GM21786 (cell line): ENCODE measurements around the gene RAPGEF3.
A peak's percentile ranks its signal among the peaks of the same experiment; 100 is the strongest.

Experiments
- ATAC-seq: cut with Tn5 transposase; IDR thresholded peaks from one replicate; pipeline ENCODE4 v1.9.1; 2021; ENCODE audit not compliant: unreplicated experiment

The RAPGEF3 gene

GRCh38 chr12:47745485-47746041, 13.1 kb downstream of the RAPGEF3 start:
- no peak for ATAC-seq

DNA sequence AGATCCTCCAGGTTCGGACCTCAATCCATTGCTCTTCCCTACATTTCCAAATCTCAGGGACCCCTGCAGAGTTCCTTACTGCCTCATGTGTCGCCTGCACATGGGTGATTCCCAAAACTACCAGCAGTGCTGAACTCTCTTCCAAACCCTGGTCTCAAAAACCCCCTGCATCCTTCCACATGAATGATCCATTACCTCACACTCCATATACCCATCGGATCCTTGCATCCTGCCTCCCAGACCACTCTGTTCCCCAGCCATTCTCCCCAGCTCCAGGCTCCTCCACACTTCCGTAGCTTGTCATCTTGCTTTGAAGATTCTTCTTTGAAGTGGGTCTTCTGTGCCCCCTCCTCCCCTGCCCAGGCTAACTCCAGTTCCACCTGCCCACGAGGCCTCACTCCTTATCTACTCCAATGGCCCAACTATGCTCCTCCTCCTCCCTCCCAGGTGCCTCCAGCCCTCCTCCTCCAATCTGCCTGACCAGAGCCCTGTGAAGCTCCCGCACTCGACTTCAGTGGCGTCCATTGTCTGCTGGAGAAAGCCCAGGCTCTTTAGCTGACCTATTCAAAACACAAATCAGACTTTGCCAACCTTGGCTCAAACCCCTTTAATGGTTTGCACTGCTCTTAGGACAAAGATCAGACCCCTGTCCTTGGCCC, 13.8 kb downstream of the RAPGEF3 start:
- ATAC-seq, result no peak

- ATAC-seq, result no peak
These were observed 14.6 kb downstream of the RAPGEF3 start for GRCh38 chr12:47744005-47744651.

DNA sequence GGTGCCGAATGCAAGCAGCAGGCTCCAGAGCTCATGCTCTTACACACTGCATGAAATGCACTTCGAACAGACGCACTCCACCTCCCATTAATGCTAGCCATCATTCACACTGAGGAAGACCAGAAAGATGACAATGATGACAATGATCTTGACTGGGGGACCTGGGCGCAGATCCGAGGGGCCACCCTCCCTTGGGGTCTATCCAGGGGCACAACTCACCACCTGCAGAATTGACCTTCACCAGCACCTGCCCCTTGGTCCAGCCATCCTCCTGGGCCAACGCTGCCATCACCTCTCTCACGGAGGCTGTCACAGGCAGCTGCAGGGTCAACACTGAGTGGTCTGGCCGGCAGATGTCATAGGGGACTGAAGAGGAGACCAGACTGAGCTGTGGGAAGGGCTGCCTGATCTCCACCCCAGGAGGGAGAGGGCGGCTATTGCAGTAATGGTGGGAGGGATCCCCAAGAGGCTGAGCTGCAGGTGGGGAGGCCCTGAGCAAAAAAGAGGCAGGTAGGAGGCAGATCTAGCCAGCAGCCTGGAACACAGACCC, 15.3 kb downstream of the RAPGEF3 start:
- no peak for ATAC-seq

GRCh38 chr12:47742253-47742825, 16.3 kb downstream of the RAPGEF3 start:
- no peak for ATAC-seq

GRCh38 chr12:47741340-47741703, 17.4 kb downstream of the RAPGEF3 start:
- peak; percentile 45 for ATAC-seq

DNA sequence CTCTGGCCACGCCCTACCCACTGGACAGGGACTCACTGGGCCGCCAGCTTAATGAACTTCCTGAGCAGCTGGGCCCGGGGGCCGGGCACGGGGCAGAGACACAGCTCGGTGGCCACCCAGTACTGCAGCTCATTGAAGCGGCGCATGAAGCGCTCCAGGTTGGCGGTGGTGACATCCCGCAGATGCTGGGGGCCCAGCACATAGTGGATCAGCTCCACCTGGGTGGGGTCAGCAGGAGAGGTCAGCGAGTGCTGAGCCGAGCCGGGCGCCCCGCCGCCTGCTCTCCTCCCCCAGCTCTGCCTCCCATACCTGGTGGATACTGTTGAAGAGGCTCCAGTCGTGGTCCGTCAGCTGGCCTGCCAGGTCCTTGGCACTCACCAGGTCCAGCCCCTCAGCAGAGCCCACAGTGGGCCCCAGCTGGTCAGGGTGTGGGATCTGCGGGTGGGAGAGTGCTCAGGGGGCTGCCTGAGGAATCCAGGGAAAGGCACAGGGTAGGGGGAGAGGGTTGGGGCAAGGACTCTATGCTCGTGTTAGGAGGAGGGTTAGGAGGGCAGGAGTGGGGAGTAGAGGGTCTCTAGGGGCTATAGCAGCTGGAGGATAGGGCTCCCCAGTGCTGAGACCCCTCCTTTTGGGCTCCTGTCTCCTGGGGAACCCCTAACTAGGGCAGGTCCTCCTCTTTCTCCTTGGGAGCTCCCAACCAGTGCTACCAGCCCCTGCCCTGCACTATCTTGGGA, 17.9 kb downstream of the RAPGEF3 start:
- peak; percentile 56 for ATAC-seq

DNA sequence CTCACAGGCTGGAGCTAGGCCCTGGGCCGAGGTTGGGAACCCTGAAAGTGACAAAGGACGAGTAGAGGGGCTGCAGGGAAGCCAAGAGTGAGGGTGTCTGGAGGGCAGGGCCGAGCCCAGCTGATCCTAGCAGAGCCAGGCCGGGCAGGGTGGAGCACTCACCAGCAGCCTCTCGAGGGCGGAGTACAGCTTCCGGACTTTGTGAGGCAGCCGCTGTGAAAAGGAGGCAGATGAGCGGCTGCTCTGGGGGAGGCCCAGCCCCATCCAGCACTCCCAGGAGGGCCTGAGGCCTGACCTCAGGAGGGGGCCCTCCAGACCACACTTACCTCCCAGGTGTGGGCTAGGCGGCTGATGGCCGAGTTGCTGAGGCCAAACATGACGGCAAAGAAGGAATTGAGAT, 18.7 kb downstream of the RAPGEF3 start:
- ATAC-seq, result peak; percentile 56

- no peak for ATAC-seq
These were observed 19.4 kb downstream of the RAPGEF3 start for GRCh38 chr12:47739297-47739696.

GRCh38 chr12:47737936-47738594, 20.6 kb downstream of the RAPGEF3 start:
- ATAC-seq, result no peak

- no peak for ATAC-seq
These were observed 21.6 kb downstream of the RAPGEF3 start for GRCh38 chr12:47736877-47737676.

GRCh38 chr12:47736216-47736615, 22.5 kb downstream of the RAPGEF3 start:
- ATAC-seq, result no peak

DNA sequence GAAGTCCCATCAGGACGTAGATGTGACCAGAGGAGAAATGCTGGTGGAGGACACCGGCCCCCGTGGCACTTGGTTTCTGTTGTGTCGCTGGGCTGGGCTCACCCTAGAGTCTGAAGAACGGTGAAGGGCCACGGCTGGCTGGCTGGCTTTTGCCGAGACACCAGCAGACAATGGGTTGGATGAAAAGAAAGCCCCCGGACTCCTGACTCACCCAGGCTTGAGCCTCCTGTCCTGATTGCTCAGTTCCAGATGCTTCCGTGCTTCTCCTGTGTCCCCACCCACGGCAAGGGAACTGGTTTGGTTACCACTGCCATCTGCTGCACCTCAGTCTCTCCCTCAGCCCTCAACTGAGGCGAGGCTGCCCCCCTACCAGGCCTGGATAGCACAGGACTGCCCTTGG, 23.0 kb downstream of the RAPGEF3 start:
- ATAC-seq, result no peak

DNA sequence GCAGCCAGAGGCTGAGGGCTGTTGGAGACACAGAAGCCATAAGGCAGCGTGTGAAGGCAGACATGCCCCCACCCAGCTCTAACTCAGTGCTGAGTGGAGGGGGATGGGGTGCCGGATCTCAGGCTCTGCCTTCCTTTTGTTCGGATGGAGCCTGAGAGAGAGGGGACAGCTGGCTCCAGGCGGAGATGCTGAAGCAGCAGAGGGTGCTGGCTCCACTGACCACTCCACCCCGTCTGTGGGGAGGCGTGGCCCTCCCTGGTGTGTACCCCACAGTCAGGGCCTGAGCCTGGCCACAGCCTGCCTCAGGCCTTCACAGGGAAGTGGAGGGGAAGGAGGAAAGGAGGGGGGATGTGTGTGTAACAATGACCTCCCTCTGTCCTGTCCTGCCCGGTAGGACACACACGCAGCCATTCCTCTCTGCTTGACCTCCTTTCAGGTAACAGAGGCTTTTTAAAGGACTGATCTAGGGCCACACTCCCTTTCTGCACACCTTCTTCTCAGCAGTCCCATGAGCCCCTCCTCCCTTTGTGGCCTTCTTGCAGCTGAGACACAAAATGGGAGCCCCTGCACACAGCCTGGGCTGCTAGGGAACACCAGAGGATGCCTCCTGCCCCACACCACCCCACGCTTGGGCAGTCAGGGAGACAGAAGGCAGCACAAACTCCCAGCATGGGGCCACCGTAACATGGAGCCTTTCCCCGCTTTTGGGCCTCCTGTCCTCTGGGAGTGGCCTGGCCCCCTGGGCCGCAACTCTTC, 23.8 kb downstream of the RAPGEF3 start:
- no peak for ATAC-seq

DNA sequence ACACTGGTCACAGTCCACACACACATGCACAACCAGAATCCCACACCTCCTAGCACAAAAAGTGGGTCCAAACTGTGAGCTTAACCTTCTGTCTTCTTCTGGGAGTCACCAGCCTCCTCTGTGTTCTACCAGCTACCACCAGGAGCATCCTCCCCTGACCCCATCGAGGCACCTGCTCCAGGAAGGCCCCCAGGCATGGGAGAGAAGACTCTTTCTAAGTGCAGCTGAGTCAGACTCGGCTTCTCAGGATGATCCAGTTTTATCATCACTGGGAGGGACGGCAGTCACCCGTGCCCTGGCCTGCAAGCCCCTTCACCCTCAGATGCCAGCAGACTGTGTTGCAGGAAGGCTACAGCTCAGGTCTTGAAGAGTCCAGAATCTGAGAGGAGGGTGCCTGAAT, 25.5 kb downstream of the RAPGEF3 start:
- ATAC-seq, result no peak

DNA sequence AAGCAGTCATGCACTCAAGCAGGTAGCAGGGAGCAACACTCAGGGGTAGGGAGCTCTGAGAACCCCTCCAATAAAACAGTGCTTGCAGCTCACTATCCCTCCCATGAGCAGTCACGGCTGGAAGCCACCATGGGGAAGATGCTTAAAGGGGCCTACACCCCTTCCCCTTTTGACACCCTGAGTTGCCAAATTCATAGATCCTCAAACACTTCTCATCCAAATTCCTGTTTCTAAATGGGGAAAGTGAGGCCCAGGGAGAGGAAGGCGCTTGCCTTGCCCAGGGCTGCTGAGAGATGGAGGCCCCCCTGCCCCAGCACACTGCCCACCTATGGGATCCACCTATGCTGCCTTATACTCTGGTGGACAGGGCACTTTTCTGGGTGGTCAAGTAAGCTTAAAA, 26.2 kb downstream of the RAPGEF3 start:
- no peak for ATAC-seq

DNA sequence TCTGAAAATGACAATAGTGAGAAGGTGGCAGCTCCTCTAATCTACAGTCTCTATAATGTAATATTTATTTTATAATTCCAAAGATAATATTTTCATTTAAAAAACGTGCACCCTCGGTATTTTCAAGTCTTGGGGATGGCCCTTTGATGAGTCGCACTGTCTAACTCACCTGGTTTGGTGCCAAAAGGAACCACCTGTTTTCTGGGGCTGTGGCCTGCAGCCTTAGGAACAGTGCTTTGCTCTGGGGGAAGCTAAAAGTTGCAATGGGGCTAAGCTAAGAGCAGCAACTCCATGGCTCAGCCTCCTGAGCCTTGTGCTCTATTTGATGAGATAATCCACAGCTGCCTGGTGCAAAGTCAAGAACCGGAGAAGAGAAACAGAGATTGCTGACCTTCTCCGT, 27.0 kb downstream of the RAPGEF3 start:
- no peak for ATAC-seq

GRCh38 chr12:47730341-47730744, 28.3 kb downstream of the RAPGEF3 start:
- no peak for ATAC-seq

GRCh38 chr12:47729233-47729632, 29.4 kb downstream of the RAPGEF3 start:
- ATAC-seq, result no peak
